GM18520 (cell line): ENCODE data around the gene DAPL1.
"Not testable (repeated sequence)": the region's sequence is repeated elsewhere in the genome, so short reads cannot be mapped to it uniquely, and the experiment has no call there.

Source experiments
- ATAC-seq: cut with Tn5 transposase; IDR thresholded peaks from one replicate; pipeline ENCODE4 v1.9.1; 2021; ENCODE audit not compliant: unreplicated experiment

DAPL1 gene

GRCh38 chr2:158818511-158818910, 23.4 kb downstream of the DAPL1 start:
- no peak for ATAC-seq

- ATAC-seq, result no peak
Observed at GRCh38 chr2:158822193-158822592, 27.1 kb downstream of the DAPL1 start.

- ATAC-seq, result no peak
Observed at GRCh38 chr2:158823486-158824237, 28.5 kb downstream of the DAPL1 start.

- no peak for ATAC-seq
Observed at GRCh38 chr2:158825021-158825420, 29.9 kb downstream of the DAPL1 start.

GRCh38 chr2:158826965-158827364, 31.8 kb downstream of the DAPL1 start:
- no peak for ATAC-seq

GRCh38 chr2:158828378-158829164, 33.5 kb downstream of the DAPL1 start:
- ATAC-seq, result no peak

- no peak for ATAC-seq
Observed at GRCh38 chr2:158829167-158829566, 34.0 kb downstream of the DAPL1 start.

GRCh38 chr2:158830201-158830600, 35.1 kb downstream of the DAPL1 start:
- no peak for ATAC-seq

- ATAC-seq, result no peak
Observed at GRCh38 chr2:158835431-158835830, 40.3 kb downstream of the DAPL1 start.

- ATAC-seq, result no peak
Observed at GRCh38 chr2:158837645-158838044, 42.5 kb downstream of the DAPL1 start.

- no peak for ATAC-seq
Observed at GRCh38 chr2:158841850-158842249, 46.7 kb downstream of the DAPL1 start.

GRCh38 chr2:158845444-158845843, 50.3 kb downstream of the DAPL1 start:
- ATAC-seq, result no peak

- no peak for ATAC-seq
Observed at GRCh38 chr2:158845859-158846258, 50.7 kb downstream of the DAPL1 start.

GRCh38 chr2:158847526-158847925, 52.4 kb downstream of the DAPL1 start:
- ATAC-seq, result not testable (repeated sequence)

- not testable (repeated sequence) for ATAC-seq
Observed at GRCh38 chr2:158848031-158848970, 53.2 kb downstream of the DAPL1 start.

GRCh38 chr2:158860179-158860578, 65.1 kb downstream of the DAPL1 start:
- not testable (repeated sequence) for ATAC-seq

- not testable (repeated sequence) for ATAC-seq
Observed at GRCh38 chr2:158861626-158862025, 66.5 kb downstream of the DAPL1 start.

GRCh38 chr2:158865469-158865868, 70.4 kb downstream of the DAPL1 start:
- not testable (repeated sequence) for ATAC-seq
